BLaER1 (cell line): ENCODE measurements around the gene FOXD4L6.
"Not testable (repeated sequence)": the region's sequence is repeated elsewhere in the genome, so short reads cannot be mapped to it uniquely, and the experiment has no call there.

ENCODE experiments used
- H3K27ac ChIP-seq: shearing (Covaris generic); formaldehyde crosslinking; 2 replicates; pipeline ENCODE4 v1.8.1; 2022
- H3K27me3 ChIP-seq: shearing (Covaris generic); formaldehyde crosslinking; 2 replicates; pipeline ENCODE4 v1.8.1; 2022
- H3K36me3 ChIP-seq: shearing (Covaris generic); formaldehyde crosslinking; 2 replicates; pipeline ENCODE4 v1.8.1; 2022
- H3K4me1 ChIP-seq: shearing (Covaris generic); formaldehyde crosslinking; 2 replicates; pipeline ENCODE4 v1.8.1; 2022
- H3K4me2 ChIP-seq: shearing (Covaris generic); formaldehyde crosslinking; 2 replicates; pipeline ENCODE4 v1.8.1; 2022
- H3K4me3 ChIP-seq: shearing (Covaris generic); formaldehyde crosslinking; 2 replicates; pipeline ENCODE4 v1.8.1; 2022
- H3K9ac ChIP-seq: shearing (Covaris generic); formaldehyde crosslinking; 2 replicates; pipeline ENCODE4 v1.8.1; 2022
- H3K9me3 ChIP-seq: shearing (Covaris generic); formaldehyde crosslinking; 2 replicates; pipeline ENCODE4 v1.8.1; 2022
- H4K20me1 ChIP-seq: shearing (Covaris generic); formaldehyde crosslinking; 2 replicates; pipeline ENCODE4 v1.8.1; 2022

Gene FOXD4L6

GRCh38 chr9:41128581-41128980 lies at the start of gene FOXD4L6:
Gene FOXD4L6 (minus strand): TSS chr9:41128681. CDS start chr9:41128383, 298 bp downstream.
- not testable (repeated sequence) for H3K4me1 ChIP-seq, H3K4me3 ChIP-seq, H3K27ac ChIP-seq, H3K4me2 ChIP-seq, H3K9ac ChIP-seq, H3K27me3 ChIP-seq, H3K9me3 ChIP-seq, H3K36me3 ChIP-seq, H4K20me1 ChIP-seq

- H4K20me1 ChIP-seq, H3K36me3 ChIP-seq, H3K4me1 ChIP-seq, H3K9ac ChIP-seq, H3K9me3 ChIP-seq, H3K27me3 ChIP-seq, H3K27ac ChIP-seq, H3K4me2 ChIP-seq, H3K4me3 ChIP-seq: not testable (repeated sequence)
These were observed 46.5 kb upstream of the FOXD4L6 start for GRCh38 chr9:41174994-41175393.

DNA sequence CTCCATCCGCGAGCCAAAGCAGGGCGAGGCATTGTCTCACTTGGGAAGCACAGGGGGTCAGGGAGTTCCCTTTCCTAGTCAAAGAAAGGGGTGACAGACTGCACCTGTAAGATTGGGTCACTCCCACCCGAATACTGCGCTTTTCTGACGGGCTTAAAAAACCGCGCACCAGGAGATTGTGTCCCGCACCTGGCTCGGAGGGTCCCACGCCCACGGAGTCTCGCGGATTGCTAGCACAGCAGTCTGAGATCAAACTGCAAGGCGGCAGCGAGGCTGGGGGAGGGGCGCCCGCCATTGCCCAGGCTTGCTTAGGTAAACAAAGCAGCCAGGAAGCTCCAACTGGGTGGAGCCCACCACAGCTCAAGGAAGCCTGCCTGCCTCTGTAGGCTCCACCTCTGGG lies 21.6 kb upstream of the FOXD4L6 start:
- not testable (repeated sequence) for H3K9me3 ChIP-seq, H4K20me1 ChIP-seq, H3K36me3 ChIP-seq, H3K9ac ChIP-seq, H3K4me3 ChIP-seq, H3K27ac ChIP-seq, H3K4me1 ChIP-seq, H3K4me2 ChIP-seq, H3K27me3 ChIP-seq

DNA sequence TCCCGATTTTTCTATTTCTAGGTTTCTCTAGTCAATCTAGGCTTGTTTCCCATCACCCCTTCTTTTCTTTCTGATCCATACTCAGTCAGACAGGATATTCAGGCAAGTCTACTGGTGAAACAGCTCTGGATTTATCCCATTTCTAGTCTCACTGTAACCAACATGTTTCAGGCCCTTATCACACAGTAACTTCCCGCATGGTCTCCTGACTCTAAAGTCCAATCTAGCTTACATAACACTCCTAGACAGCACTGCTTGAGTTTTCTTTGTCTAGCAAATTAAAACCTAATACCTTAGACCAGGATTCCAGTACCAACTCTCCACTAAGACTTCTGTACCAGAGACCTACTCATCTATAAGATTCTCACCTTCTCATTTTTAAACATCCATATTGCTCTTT lies 13.4 kb upstream of the FOXD4L6 start:
- not testable (repeated sequence) for H3K4me2 ChIP-seq, H3K27ac ChIP-seq, H3K4me3 ChIP-seq, H3K27me3 ChIP-seq, H3K9ac ChIP-seq, H3K9me3 ChIP-seq, H4K20me1 ChIP-seq, H3K36me3 ChIP-seq, H3K4me1 ChIP-seq

- H3K9ac ChIP-seq, H3K36me3 ChIP-seq, H3K9me3 ChIP-seq, H3K27ac ChIP-seq, H3K4me2 ChIP-seq, H4K20me1 ChIP-seq, H3K27me3 ChIP-seq, H3K4me1 ChIP-seq, H3K4me3 ChIP-seq: not testable (repeated sequence)
These were observed 1.6 kb downstream of the FOXD4L6 start for GRCh38 chr9:41126746-41127446.

DNA sequence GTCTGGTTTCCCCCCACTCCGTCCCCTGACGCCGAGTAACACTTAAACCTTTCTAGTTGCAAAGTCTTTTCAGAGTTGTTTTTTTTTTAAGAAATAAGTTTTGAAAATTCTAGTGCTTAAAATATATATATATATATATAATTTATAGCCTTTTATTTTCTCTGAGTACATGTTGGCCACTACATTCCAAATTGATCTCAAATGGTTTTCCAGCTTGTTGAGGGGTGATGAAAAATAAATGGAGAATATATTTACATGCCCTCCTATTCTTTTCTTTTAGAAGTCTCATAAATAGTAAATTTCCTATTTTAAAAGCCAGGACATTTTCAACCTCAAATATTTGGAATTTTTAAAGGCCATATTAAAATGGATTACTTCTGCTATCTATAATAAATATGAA lies 2.5 kb downstream of the FOXD4L6 start:
- not testable (repeated sequence) for H3K27me3 ChIP-seq, H3K4me3 ChIP-seq, H3K9me3 ChIP-seq, H3K4me1 ChIP-seq, H3K27ac ChIP-seq, H3K4me2 ChIP-seq, H3K36me3 ChIP-seq, H3K9ac ChIP-seq, H4K20me1 ChIP-seq

GRCh38 chr9:41125109-41125658 lies 3.3 kb downstream of the FOXD4L6 start:
- H3K4me3 ChIP-seq, H3K27me3 ChIP-seq, H3K9me3 ChIP-seq, H3K27ac ChIP-seq, H3K4me1 ChIP-seq, H3K36me3 ChIP-seq, H4K20me1 ChIP-seq, H3K4me2 ChIP-seq, H3K9ac ChIP-seq: not testable (repeated sequence)

DNA sequence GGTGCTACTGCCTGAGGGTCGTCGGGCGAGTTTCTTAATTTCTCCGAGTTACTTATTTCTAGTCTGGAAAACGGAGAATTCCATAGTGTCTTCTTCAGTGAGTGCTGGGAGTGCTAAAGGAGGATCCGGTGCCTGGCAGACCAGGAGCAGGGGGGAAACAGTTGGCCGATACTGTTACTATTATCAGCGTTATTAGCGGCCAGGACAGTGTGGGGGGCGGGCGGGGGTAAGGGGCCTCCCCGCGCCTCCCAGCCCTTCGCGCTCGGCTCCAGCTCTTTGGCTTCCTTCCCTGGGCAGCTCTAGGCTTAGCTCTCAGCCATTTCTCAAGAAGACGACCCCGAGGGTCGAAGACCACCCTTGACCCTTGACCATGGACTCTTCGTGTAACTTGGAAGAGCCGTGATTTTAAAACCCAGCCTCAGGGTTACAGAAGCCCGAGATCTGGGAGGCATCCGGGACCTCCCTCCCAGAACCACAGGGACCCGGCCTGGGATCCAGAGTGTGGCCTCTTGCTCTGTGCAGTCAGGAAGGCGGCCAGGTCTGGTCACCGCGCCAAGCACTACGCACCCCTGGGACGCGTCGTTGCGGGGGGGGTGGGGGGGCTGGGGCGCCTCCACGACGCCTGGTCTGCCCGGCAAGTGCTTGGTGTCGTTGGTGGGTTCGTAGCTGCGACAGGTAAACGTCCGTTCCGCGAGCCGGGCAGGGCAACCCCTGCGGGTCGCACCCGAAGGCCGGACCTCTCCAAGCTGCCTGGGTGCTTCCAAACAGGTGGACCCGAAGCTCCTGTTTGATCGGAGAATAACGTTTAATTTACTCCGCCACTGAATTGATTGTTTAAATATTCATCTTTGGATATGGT lies 4.0 kb downstream of the FOXD4L6 start:
- H3K9me3 ChIP-seq, H3K36me3 ChIP-seq, H3K4me2 ChIP-seq, H3K4me3 ChIP-seq, H3K27ac ChIP-seq, H3K27me3 ChIP-seq, H3K4me1 ChIP-seq, H4K20me1 ChIP-seq, H3K9ac ChIP-seq: not testable (repeated sequence)

- H3K36me3 ChIP-seq, H3K4me2 ChIP-seq, H3K27me3 ChIP-seq, H3K9me3 ChIP-seq, H4K20me1 ChIP-seq, H3K9ac ChIP-seq, H3K4me1 ChIP-seq, H3K27ac ChIP-seq, H3K4me3 ChIP-seq: not testable (repeated sequence)
These were observed 4.7 kb downstream of the FOXD4L6 start for GRCh38 chr9:41123812-41124211.

DNA sequence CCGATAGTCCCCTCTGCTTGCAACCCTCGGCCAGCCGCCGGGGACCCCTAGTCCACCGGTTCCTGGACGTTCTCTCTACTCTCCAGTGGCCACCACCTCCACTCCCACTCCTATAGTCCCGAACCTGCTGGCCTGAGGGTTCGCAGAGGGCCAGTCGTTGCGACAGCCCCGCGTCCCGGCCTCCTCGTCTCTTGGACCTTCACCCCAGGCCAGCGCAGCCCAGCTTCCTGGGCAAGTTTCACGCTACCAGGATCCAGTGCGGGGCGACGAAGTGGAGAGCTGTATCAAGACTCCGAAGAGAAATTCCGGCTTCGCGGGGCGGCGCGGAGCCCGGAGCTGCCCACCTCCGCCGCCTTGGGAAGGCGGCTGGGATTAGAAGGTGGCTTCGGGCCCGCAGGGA lies 5.1 kb downstream of the FOXD4L6 start:
- not testable (repeated sequence) for H3K27me3 ChIP-seq, H3K4me2 ChIP-seq, H4K20me1 ChIP-seq, H3K9ac ChIP-seq, H3K9me3 ChIP-seq, H3K4me1 ChIP-seq, H3K4me3 ChIP-seq, H3K36me3 ChIP-seq, H3K27ac ChIP-seq

DNA sequence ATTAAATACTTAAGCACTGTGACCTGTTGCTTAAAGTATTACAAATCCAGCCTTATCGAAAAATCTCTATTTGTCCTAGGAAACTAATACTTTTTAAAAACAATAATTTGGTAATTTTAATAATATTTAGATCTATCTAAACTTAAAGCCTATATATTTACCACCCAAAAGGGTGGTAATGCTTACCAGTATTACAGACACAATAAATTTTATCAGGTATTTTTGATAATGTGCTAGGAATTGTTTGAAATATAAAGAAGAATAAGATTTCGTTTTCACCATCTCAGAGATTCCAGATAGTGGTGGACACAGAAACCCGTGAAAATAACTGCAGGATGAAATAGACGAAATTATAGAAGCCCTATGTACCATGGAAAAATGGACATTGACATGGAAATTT lies 7.8 kb downstream of the FOXD4L6 start:
- H3K27me3 ChIP-seq, H3K4me3 ChIP-seq, H3K9me3 ChIP-seq, H3K36me3 ChIP-seq, H4K20me1 ChIP-seq, H3K4me1 ChIP-seq, H3K9ac ChIP-seq, H3K4me2 ChIP-seq, H3K27ac ChIP-seq: not testable (repeated sequence)

DNA sequence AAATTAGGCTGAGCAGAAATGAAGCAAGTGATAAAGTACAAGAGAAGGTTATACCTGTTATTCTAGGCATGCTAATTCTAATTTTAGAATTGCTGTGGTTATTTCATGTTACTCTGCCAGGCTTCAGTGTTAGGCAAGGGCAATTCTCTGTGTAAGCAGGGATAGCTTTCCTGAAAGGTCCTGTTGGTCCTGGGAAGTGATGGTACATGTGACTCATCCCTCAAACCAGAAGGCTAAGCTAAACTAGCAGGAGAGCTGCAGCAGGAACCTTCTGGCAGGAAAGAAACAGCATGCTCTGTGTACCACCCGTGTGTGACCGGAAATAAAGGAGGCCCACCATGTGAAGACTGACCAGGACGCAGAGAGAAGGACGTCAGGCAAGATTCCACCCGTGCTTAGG lies 8.8 kb downstream of the FOXD4L6 start:
- H3K27ac ChIP-seq, H3K4me3 ChIP-seq, H4K20me1 ChIP-seq, H3K9ac ChIP-seq, H3K27me3 ChIP-seq, H3K36me3 ChIP-seq, H3K4me2 ChIP-seq, H3K9me3 ChIP-seq, H3K4me1 ChIP-seq: not testable (repeated sequence)

- not testable (repeated sequence) for H3K9ac ChIP-seq, H3K9me3 ChIP-seq, H3K4me1 ChIP-seq, H3K36me3 ChIP-seq, H3K27me3 ChIP-seq, H4K20me1 ChIP-seq, H3K4me2 ChIP-seq, H3K27ac ChIP-seq, H3K4me3 ChIP-seq
These were observed 9.2 kb downstream of the FOXD4L6 start for GRCh38 chr9:41119311-41119710.

DNA sequence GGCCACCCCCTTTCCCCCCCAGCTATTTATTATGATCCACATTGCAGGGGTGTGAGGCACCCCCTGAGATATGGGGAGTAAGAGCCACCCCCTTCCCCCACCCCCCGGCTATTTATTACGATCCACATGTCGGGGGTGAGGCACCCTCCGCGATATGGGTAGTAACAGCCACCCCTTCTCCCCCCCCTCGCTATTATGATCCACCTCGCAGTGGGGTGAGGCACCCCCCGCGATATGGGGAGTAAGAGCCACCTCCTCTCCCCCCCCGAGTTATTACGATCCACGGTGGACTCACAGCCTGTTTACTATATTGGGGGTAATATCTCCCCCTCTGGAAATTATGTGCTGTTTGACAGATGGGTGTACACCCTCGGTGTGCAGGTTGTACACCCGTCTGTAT lies 15.1 kb downstream of the FOXD4L6 start:
- H3K4me3 ChIP-seq, H3K27me3 ChIP-seq, H3K27ac ChIP-seq, H3K9me3 ChIP-seq, H3K36me3 ChIP-seq, H3K4me2 ChIP-seq, H3K9ac ChIP-seq, H3K4me1 ChIP-seq, H4K20me1 ChIP-seq: not testable (repeated sequence)

DNA sequence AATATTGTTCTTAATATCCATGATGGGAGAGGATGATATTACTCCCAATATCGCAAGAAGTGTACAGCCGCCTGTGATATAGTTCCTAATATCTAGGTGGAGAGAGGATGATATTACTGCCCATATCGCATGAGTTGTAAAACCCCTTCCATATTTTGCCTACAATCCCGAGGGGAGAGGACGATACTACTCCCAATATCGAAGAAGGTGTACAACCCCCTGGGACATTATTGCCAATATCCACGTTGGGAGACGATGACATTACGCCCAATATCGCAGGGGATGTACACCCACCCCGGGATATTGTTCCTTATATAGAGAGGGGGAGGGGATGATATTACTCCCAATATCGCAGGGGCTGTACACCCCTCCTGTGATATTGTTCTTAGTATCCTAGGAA lies 17.1 kb downstream of the FOXD4L6 start:
- H3K9me3 ChIP-seq, H4K20me1 ChIP-seq, H3K4me1 ChIP-seq, H3K4me2 ChIP-seq, H3K9ac ChIP-seq, H3K4me3 ChIP-seq, H3K27ac ChIP-seq, H3K27me3 ChIP-seq, H3K36me3 ChIP-seq: not testable (repeated sequence)
